A549 treated with ZK216348 at 1 μM for 4 hours (cell line): ENCODE results near the gene FAM229A. TPM values are rescaled to one million over a fixed set of nuclear protein-coding genes. Genes with fewer than 3 reads are reported as not detected.

Experiments used
- total RNA-seq: library from RNA; stranded (reverse); fragments of 200-300 nt; extraction: Qiagen RNA extraction; gene quantifications from 5 replicates; pipeline ENCODE4 v1.2.3, GENCODE V29; 2022; ENCODE audit warnings: low read depth

Gene FAM229A, protein sequence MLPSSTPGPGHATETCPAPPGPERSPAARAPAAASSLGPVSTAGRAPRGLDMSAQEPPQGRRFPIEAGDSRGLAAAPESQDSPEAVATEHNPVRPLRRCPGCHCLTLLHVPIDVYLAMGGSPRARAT
- 2.0 to 4.7 TPM (median 4.0 TPM) in 5 replicates for total RNA-seq

GRCh38 chr1:32362474-32363313 lies at the start of gene FAM229A, which contains the start of gene TSSK3:
Gene FAM229A, minus strand, starts transcription at chr1:32362485. Its CDS starts 394 bp downstream, at chr1:32362091.
Gene TSSK3, plus strand, starts transcription at chr1:32362539. Its CDS starts 163 bp downstream, at chr1:32362702.

GRCh38 chr1:32394141-32394889 lies 32.0 kb upstream of the FAM229A start, which contains the start of gene BSDC1:
Gene BSDC1, minus strand, starts transcription at chr1:32394441. Its CDS starts 27 bp downstream, at chr1:32394414.

DNA sequence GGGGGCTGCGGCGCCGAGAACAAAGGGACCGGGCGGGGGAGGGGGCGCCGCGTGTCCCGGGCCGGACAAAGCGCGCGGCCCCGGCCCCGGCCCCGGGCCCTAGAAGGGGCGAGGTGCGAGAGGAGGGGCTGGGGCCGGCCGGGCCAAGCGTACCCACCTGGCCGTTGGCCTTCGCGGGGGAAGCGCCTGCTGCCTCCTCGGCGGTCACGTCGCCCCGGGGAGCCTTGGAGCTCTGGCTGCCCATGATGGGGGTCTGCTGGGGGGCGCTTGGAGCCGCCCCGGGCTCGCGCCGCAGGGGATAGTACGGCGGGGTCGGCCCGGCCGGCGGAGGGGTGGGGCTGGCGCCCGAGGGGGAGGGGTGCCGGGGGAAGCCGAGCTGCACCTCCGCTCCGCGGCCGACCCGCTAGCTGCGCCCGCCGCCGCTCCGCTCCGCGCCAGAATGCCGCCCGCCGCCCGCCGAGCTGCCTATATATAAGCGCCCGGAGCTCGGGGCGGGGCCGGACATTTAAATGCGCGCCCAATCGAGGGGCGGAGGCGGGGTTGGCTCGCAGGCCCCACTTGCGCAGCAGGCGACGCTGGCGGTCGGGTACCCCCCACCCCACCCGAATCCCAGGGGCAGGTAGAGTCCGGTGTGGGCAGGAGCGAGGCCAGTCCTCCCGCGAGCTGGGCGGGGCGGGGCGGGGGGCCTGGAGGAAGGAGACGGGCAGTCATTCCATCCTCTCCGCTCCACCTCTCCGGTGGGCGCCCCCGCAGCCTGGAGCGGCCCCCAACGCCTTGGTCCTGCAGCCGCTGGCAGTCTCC lies 26.3 kb downstream of the FAM229A start, which contains the start of gene MARCKSL1:
Gene MARCKSL1, minus strand, starts transcription at position 444 of the 801 bp plus-strand sequence. Its CDS starts 200 bp downstream, at position 244.

Other genes with a start within 250 kb of the FAM229A start
- gene TXLNA, start 182.8 kb downstream of the FAM229A start, total RNA-seq, result 26.4 to 30.0 TPM (median 29.2 TPM) in 5 replicates
- 1.1 to 2.8 TPM (median 1.8 TPM) in 5 replicates for gene CCDC28B, start 161.9 kb downstream of the FAM229A start, total RNA-seq
- gene IQCC, start 156.8 kb downstream of the FAM229A start, total RNA-seq, result 1.6 to 2.7 TPM (median 2.1 TPM) in 5 replicates
- not detected in 5 replicates for gene DCDC2B, start 153.4 kb downstream of the FAM229A start, total RNA-seq
- 8.1 to 10.7 TPM (median 10.5 TPM) in 5 replicates for gene TMEM234, start 140.1 kb downstream of the FAM229A start, total RNA-seq
- 262 to 314 TPM (median 274 TPM) in 5 replicates for gene EIF3I, start 140.1 kb downstream of the FAM229A start, total RNA-seq
- gene FAM167B, start 115.3 kb downstream of the FAM229A start, total RNA-seq, result 0.36 to 0.86 TPM (median 0.73 TPM) in 5 replicates
- not detected in 5 replicates for gene LCK, start 111.2 kb downstream of the FAM229A start, total RNA-seq
- 52.8 to 61.8 TPM (median 54.7 TPM) in 5 replicates for gene HDAC1, start 70.4 kb downstream of the FAM229A start, total RNA-seq
- gene MARCKSL1, start 26.3 kb downstream of the FAM229A start, total RNA-seq, result 54.0 to 74.4 TPM (median 66.1 TPM) in 5 replicates
- 0.25 TPM in 1 of 5 replicates, not detected in the others for gene TSSK3, start 54 bp upstream of the FAM229A start, total RNA-seq
- gene BSDC1, start 32.0 kb upstream of the FAM229A start, total RNA-seq, result 16.7 to 22.6 TPM (median 22.5 TPM) in 5 replicates
- gene ZBTB8B, start 102.6 kb upstream of the FAM229A start, total RNA-seq, result not detected in 5 replicates
- 2.5 to 4.4 TPM (median 3.8 TPM) in 5 replicates for gene ZBTB8A, start 176.9 kb upstream of the FAM229A start, total RNA-seq